ENCODE data around the gene FKBP7. TPM values are rescaled to one million over a fixed set of nuclear protein-coding genes. Genes with fewer than 3 reads are reported as not detected.
A peak's percentile ranks its signal among the peaks of the same experiment; 100 is the strongest.

Gene FKBP7
- total and polyA plus RNA-seq, 2 of the 13 experiments (the other 11 are each of a cell fraction or from before 2014, with no cell fraction given), result 12.4 to 14.8 TPM

- TF ChIP-seq IRF2 (CRISPR knock-in tag; IDR thresholded peaks at IDR 0.05), result no peak
- no peak for TF ChIP-seq ZNF556 (CRISPR knock-in tag; IDR thresholded peaks at IDR 0.05; ENCODE audit: borderline replicate concordance)
- TF ChIP-seq MLLT10 (CRISPR knock-in tag; IDR thresholded peaks at IDR 0.05), result no peak
- TF ChIP-seq LCORL (IDR thresholded peaks at IDR 0.05), result no peak
- TF ChIP-seq LCORL (CRISPR knock-in tag; IDR thresholded peaks at IDR 0.05), result no peak
- TF ChIP-seq ZFP62 (CRISPR knock-in tag; IDR thresholded peaks at IDR 0.05), result no peak
- TF ChIP-seq GTF2F1 (IDR thresholded peaks at IDR 0.05; ENCODE audit: low read length), result no peak
- no peak; the same call in 1 of the 2 replicates for TF ChIP-seq ZNF710 (CRISPR knock-in tag; IDR thresholded peaks at IDR 0.05; ENCODE audit: borderline replicate concordance)
- peak; percentile 61; the same call in 1 of the 2 replicates for TF ChIP-seq ZSCAN12 (CRISPR knock-in tag; IDR thresholded peaks at IDR 0.05)
- TF ChIP-seq IRX3 (CRISPR knock-in tag; IDR thresholded peaks at IDR 0.05; ENCODE audit: borderline replicate concordance, low read depth), result peak; percentile 57; the same call in 1 of the 2 replicates
- no peak for TF ChIP-seq ARNT (IDR thresholded peaks at IDR 0.05)
- no peak for TF ChIP-seq TP53 (CRISPR knock-in tag; conservative IDR thresholded peaks at IDR 0.05)
- no peak; a peak in 1 of 4 replicates for TF ChIP-seq HMGXB4 (CRISPR knock-in tag; IDR thresholded peaks at IDR 0.05; ENCODE audit: borderline replicate concordance in 1 of 2, low read depth in 1 of 2)
- no peak for TF ChIP-seq ZFYVE20 (CRISPR knock-in tag; IDR thresholded peaks at IDR 0.05; ENCODE audit: borderline replicate concordance, low read depth)
- no peak for TF ChIP-seq FUBP1 (CRISPR knock-in tag; IDR thresholded peaks at IDR 0.05; ENCODE audit: borderline replicate concordance)
- no peak for TF ChIP-seq NFIB (CRISPR knock-in tag; IDR thresholded peaks at IDR 0.05; ENCODE audit: borderline replicate concordance)
- TF ChIP-seq HHEX (CRISPR knock-in tag; IDR thresholded peaks at IDR 0.05), result no peak
- no peak for TF ChIP-seq GZF1 (CRISPR knock-in tag; IDR thresholded peaks at IDR 0.05)
- TF ChIP-seq RARA (CRISPR knock-in tag; IDR thresholded peaks at IDR 0.05), result no peak
- TF ChIP-seq ZNF841 (CRISPR knock-in tag; IDR thresholded peaks at IDR 0.05; ENCODE audit: borderline replicate concordance), result no peak
- TF ChIP-seq MLX (CRISPR knock-in tag; IDR thresholded peaks at IDR 0.05), result no peak
- no peak for TF ChIP-seq NFE2L2 (IDR thresholded peaks at IDR 0.05; ENCODE audit: low read length)
- no peak for TF ChIP-seq RBM22 (optimal IDR thresholded peaks at IDR 0.05; ENCODE audit: low read length)
These were observed 28.0 kb downstream of the FKBP7 start (continued) for GRCh38 chr2:178450524-178450773.
